GM19463 (cell line): ENCODE measurements around the gene PRKAR1A.

Experiments
- ATAC-seq: cut with Tn5 transposase; IDR thresholded peaks from one replicate; pipeline ENCODE4 v1.9.1; 2021; ENCODE audit warnings: mild to moderate bottlenecking, moderate library complexity; ENCODE audit not compliant: unreplicated experiment

PRKAR1A gene

DNA sequence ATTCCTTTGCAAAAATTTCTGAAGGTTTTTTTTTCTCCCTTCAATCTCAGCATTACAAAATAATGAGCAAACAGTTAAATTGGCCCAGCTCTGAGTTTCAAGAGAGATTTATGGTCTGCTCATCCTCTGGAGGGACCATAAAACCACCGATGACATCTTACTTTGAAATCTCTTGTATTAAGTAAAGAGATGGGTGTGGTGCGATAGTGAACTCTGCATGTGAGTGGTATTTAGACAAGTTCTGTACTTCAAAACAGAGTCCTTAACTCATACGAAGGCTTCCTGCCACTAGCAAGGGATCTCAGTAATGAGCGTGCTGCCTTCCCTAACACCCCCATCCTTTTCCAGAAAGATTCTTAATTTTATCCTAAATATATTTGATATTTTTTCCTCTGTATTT is 86.9 kb downstream of the PRKAR1A start:
- no peak for ATAC-seq

GRCh38 chr17:68599552-68600066 is 87.4 kb downstream of the PRKAR1A start:
- no peak for ATAC-seq

DNA sequence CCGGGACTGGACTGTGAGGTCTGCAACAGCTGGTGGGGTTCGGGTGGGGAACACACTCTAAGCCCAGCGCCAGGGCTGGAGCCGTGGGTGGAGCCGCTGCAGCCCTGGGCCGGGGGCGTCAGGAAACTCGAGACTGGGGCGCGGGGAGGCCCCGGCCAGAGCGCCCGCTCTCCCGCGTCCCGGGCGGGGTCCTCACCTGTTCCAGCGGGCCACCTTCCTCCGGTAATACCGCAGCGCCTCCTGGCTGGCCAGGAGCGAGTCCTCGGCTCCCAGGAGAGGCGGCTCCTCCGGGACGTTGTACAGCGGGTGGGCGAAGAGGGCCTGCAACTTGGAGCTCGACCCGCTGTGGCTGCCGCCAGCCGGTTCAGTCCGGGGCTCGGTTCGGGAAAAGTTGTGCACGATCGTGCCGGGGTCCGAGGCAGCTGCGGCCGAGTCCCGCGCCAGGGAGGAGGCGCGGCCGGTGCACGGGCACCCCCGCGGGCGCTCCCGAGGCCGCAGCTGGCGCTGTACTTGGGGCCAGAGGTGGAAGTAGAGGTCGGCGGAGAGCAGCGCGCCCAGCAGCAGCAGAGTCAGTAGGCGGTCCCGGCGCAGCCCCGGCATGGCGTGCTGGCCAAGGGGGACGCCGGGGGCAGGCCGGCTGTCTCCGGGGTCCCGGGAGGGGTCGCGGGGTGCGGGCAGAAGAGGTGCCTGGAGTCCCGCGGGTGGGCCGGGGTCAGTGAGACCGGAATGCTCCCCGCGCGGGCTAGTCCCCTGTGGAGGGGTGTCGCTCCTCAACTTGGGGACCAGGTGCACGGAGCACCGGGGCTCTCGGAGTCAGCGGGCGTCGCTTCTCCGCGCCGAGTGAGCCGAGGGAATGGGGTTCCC is 88.1 kb downstream of the PRKAR1A start:
- ATAC-seq, result no peak
